ENCODE data around the gene CCDC192. TPM values are rescaled to one million over a fixed set of nuclear protein-coding genes. Genes with fewer than 3 reads are reported as not detected.
"Not testable (repeated sequence)": the region's sequence is repeated elsewhere in the genome, so short reads cannot be mapped to it uniquely, and the experiment has no call there.

The CCDC192 gene
- total RNA-seq, 4 donors from 2014 or later: not detected

DNA sequence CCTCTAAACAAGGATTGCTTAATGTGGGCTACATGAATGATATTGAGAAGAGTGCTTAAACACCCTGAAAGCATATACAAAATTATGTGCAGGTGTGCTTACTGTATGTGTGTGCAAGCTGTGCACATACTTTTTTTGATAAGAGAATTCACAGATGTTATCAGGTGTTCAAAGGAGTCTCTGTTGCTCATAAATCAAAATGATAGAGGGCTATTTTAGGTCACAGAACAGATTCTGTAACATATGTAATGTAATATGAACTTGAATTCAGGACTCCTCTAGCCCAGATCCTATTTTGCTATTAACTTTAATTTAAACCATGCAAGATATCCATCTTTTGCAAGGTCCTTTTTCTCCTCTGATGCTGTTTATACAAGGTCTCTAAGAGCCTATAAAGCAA is 38.2 kb downstream of the CCDC192 start:
- no peak for TF ChIP-seq POLR2A (IDR thresholded peaks at IDR 0.05)
- TF ChIP-seq, protein P1, sequence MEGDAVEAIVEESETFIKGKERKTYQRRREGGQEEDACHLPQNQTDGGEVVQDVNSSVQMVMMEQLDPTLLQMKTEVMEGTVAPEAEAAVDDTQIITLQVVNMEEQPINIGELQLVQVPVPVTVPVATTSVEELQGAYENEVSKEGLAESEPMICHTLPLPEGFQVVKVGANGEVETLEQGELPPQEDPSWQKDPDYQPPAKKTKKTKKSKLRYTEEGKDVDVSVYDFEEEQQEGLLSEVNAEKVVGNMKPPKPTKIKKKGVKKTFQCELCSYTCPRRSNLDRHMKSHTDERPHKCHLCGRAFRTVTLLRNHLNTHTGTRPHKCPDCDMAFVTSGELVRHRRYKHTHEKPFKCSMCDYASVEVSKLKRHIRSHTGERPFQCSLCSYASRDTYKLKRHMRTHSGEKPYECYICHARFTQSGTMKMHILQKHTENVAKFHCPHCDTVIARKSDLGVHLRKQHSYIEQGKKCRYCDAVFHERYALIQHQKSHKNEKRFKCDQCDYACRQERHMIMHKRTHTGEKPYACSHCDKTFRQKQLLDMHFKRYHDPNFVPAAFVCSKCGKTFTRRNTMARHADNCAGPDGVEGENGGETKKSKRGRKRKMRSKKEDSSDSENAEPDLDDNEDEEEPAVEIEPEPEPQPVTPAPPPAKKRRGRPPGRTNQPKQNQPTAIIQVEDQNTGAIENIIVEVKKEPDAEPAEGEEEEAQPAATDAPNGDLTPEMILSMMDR (IDR thresholded peaks at IDR 0.05): no peak
- intact Hi-C loops (cut with DNase I; ENCODE audit: low total_unique reads): no loop called here
- no peak overlapping the region for H3K4me3 ChIP-seq (ENCODE audit: low read depth, poor library complexity, severe bottlenecking)
- DNase-seq (ENCODE audit: low spot score in 2 of 2): no peak

DNA sequence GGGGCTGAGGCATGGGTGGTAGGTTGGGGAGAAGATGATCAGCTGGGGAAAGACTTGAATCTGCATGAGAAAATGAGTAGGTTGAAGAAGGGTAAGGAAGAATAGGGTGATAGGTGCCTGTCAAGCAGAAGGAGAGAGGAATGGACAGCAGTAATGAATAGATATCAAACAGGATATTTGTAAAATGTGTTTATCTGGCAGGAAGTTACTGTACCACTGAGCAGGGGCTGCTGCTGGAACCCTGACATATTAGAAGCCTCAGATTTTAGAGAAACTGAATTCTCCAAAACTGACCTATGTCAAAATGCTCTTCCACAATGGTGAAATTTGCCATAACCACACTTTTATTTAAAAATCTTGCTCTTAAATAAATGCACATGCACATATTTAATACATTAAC is 41.0 kb downstream of the CCDC192 start:
- no peak for DNase-seq (ENCODE audit: low spot score in 2 of 2)
- intact Hi-C loops (cut with DNase I; ENCODE audit: low total_unique reads): no loop called here
- no peak for TF ChIP-seq POLR2A (IDR thresholded peaks at IDR 0.05)
- TF ChIP-seq, protein P1 (IDR thresholded peaks at IDR 0.05): no peak
- no peak overlapping the region for H3K4me3 ChIP-seq (ENCODE audit: low read depth, poor library complexity, severe bottlenecking)

DNA sequence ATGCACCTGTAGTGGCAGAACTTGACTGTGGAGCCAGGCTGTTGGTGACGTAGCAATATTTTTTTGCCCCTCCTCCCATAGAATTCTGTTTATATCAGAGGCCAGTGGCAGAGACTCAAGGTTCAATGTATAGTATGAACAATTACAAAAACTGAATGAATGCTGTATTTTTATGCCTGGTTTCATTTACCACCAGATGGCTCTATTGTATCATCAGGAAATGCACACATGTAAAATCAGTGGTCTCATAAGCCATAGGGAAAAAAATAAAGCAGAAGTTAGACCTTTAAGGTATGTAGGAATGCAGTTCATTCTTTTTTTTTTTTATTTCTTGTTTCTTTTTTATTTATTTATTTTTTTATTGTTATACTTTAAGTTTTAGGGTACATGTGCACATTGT is 43.6 kb downstream of the CCDC192 start:
- TF ChIP-seq, protein P1 (IDR thresholded peaks at IDR 0.05): no peak
- no peak for TF ChIP-seq POLR2A (IDR thresholded peaks at IDR 0.05)
- 71 to 76% methylated on average over 1 of the region's 1 CpG for WGBS, 2 donors
- DNase-seq (ENCODE audit: low spot score in 2 of 2): no peak
- intact Hi-C loops (cut with DNase I; ENCODE audit: low total_unique reads): no loop called here
- no peak overlapping the region for H3K4me3 ChIP-seq (ENCODE audit: low read depth, poor library complexity, severe bottlenecking)

DNA sequence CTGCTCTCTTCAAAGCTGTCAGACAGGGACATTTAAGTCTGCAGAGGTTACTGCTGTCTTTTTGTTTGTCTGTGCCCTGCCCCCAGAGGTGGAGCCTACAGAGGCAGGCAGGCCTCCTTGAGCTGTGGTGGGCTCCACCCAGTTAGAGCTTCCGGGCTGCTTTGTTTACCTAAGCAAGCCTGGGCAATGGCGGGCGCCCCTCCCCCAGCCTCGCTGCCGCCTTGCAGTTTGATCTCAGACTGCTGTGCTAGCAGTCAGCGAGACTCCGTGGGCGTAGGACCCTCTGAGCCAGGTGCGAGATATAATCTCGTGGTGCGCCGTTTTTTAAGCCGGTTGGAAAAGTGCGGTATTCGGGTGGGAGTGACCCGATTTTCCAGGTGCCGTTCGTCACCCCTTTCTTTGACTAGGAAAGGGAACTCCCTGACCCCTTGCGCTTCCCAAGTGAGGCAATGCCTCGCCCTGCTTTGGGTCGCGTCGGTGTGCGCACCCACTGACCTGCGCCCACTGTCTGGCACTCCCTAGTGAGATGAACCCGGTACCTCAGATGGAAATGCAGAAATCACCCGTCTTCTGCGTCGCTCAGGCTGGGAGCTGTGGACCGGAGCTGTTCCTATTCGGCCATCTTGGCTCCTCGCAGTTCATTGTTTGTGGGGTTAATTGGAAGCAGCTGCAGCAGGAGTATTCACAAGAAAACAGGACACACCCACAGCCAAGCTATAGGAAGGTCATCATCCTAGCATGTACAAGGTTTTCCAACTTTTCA is 49.5 kb downstream of the CCDC192 start:
- H3K4me3 ChIP-seq (ENCODE audit: low read depth, poor library complexity, severe bottlenecking); intact Hi-C loops (cut with DNase I; ENCODE audit: low total_unique reads); DNase-seq (ENCODE audit: low spot score in 2 of 2): not testable (repeated sequence)
- WGBS, 2 donors: 64 to 71% methylated on average over 24 to 31 of the region's 32 CpGs

DNA sequence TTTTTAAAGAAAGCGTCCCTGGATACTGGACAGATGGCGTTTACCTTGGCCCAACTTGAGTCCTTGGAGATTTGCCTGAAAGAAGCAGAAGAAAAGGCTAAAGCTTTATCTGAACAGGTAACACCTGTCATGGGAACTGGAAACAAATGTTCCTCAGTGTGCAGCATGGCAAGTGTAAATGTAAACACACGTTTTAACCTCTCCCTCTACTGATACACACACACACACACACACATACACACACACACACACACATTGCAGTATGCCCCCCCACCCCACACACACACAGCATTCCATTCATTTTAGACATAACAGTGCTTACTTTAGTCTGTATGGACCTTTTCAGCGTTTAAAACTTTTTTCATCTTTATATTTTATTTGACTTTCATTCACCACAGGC is 51.1 kb downstream of the CCDC192 start:
- TF ChIP-seq, protein P1 (IDR thresholded peaks at IDR 0.05): no peak
- TF ChIP-seq POLR2A (IDR thresholded peaks at IDR 0.05): no peak
- 51 to 53% methylated on average over 4 of the region's 4 CpGs for WGBS, 2 donors
- intact Hi-C loops (cut with DNase I; ENCODE audit: low total_unique reads): no loop called here
- no peak overlapping the region for H3K4me3 ChIP-seq (ENCODE audit: low read depth, poor library complexity, severe bottlenecking)
- DNase-seq (ENCODE audit: low spot score in 2 of 2): no peak

DNA sequence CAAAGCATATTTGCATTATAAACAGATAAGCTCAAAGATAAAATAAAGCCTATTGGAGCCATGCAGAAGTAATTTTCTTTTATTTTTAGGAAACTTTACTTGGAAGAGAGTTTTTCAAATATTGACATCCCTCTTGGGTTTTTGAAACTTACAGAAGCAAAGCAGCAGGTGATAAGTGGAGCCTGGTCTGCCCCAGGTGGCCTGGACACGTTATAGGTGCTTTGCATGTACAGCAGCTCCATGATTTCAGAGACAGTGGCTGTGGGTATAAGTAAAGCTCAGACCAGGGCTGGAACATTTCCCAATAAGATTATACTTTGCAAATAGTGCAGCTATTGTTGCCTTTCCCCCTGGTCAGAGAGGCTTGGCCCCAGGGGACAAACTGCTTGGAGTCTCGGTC is 51.5 kb downstream of the CCDC192 start:
- TF ChIP-seq POLR2A (IDR thresholded peaks at IDR 0.05): no peak
- TF ChIP-seq, protein P1 (IDR thresholded peaks at IDR 0.05): no peak
- no peak overlapping the region for H3K4me3 ChIP-seq (ENCODE audit: low read depth, poor library complexity, severe bottlenecking)
- no peak for DNase-seq (ENCODE audit: low spot score in 2 of 2)
- WGBS, 2 donors: 81 to 87% methylated on average over 2 of the region's 2 CpGs
- intact Hi-C loops (cut with DNase I; ENCODE audit: low total_unique reads): no loop called here
